ENCODE data around the gene CTXND1.

CTXND1 gene

GRCh38 chr15:80152896-80153876 is 98.8 kb downstream of the CTXND1 start, which contains the start of gene FAH:
Gene FAH, plus strand, starts transcription at chr15:80152999. Its CDS starts 56 bp downstream, at chr15:80153055.
- TF ChIP-seq REST (IDR thresholded peaks at IDR 0.05; ENCODE audit: low read depth) = no peak
- TF ChIP-seq EGR1 (IDR thresholded peaks at IDR 0.05) = no peak
- no peak for TF ChIP-seq EP300 (IDR thresholded peaks at IDR 0.05; ENCODE audit: borderline replicate concordance)
- TF ChIP-seq TCF12 (IDR thresholded peaks at IDR 0.05; ENCODE audit: low read depth) = peak; percentile 18; the same call in 1 of the 2 replicates
- no peak for TF ChIP-seq YY1 (IDR thresholded peaks at IDR 0.05; ENCODE audit: low read depth)
- no peak for TF ChIP-seq FOXM1 (IDR thresholded peaks at IDR 0.05; ENCODE audit: borderline replicate concordance, low read depth)
- TF ChIP-seq CEBPB (IDR thresholded peaks at IDR 0.05) = no peak
- no peak for TF ChIP-seq USF1 (IDR thresholded peaks at IDR 0.05)
- TF ChIP-seq MAX (IDR thresholded peaks at IDR 0.05) = peak; percentile 18; the same call in 1 of the 2 replicates
- TF ChIP-seq ZBTB7A (IDR thresholded peaks at IDR 0.05; ENCODE audit: low read depth) = no peak
- no peak for TF ChIP-seq NFIC (IDR thresholded peaks at IDR 0.05)
- 0 out of 2 replicates have a peak, but pooled peaks have one; percentile 12 for TF ChIP-seq TEAD4 (IDR thresholded peaks at IDR 0.05)
- TF ChIP-seq RAD21 (IDR thresholded peaks at IDR 0.05; ENCODE audit: low read depth) = no peak
- TF ChIP-seq TAF1 (IDR thresholded peaks at IDR 0.05; ENCODE audit: low read depth) = 0 out of 2 replicates have a peak, but pooled peaks have one; percentile 39
- TF ChIP-seq CREB1 (IDR thresholded peaks at IDR 0.05; ENCODE audit: low read depth) = no peak

GRCh38 chr15:80152180-80152895 is 99.7 kb downstream of the CTXND1 start:
- TF ChIP-seq USF1 (IDR thresholded peaks at IDR 0.05) (peak; percentile 66), MAX (IDR thresholded peaks at IDR 0.05) (peak; percentile 64), TEAD4 (IDR thresholded peaks at IDR 0.05) (no peak), TCF12 (IDR thresholded peaks at IDR 0.05; ENCODE audit: low read depth) (no peak)

- TF ChIP-seq TAF1 (IDR thresholded peaks at IDR 0.05; ENCODE audit: low read depth) = no peak
- no peak for TF ChIP-seq MAX (IDR thresholded peaks at IDR 0.05)
- TF ChIP-seq RAD21 (IDR thresholded peaks at IDR 0.05; ENCODE audit: low read depth) = no peak
- TF ChIP-seq ZBTB7A (IDR thresholded peaks at IDR 0.05; ENCODE audit: low read depth) = no peak
- no peak for TF ChIP-seq NFIC (IDR thresholded peaks at IDR 0.05)
- TF ChIP-seq FOXM1 (IDR thresholded peaks at IDR 0.05; ENCODE audit: borderline replicate concordance, low read depth) = no peak
- no peak for TF ChIP-seq EP300 (IDR thresholded peaks at IDR 0.05; ENCODE audit: borderline replicate concordance)
- no peak for TF ChIP-seq REST (IDR thresholded peaks at IDR 0.05; ENCODE audit: low read depth)
- TF ChIP-seq USF1 (IDR thresholded peaks at IDR 0.05) = no peak
- TF ChIP-seq EGR1 (IDR thresholded peaks at IDR 0.05) = no peak
- TF ChIP-seq TEAD4 (IDR thresholded peaks at IDR 0.05) = no peak
- TF ChIP-seq CEBPB (IDR thresholded peaks at IDR 0.05) = no peak
- TF ChIP-seq CREB1 (IDR thresholded peaks at IDR 0.05; ENCODE audit: low read depth) = no peak
- no peak for TF ChIP-seq TCF12 (IDR thresholded peaks at IDR 0.05; ENCODE audit: low read depth)
- TF ChIP-seq YY1 (IDR thresholded peaks at IDR 0.05; ENCODE audit: low read depth) = no peak
Measured at GRCh38 chr15:80151576-80151975, 100.4 kb downstream of the CTXND1 start.

- TF ChIP-seq EGR1 (IDR thresholded peaks at IDR 0.05) = no peak
- TF ChIP-seq NFIC (IDR thresholded peaks at IDR 0.05) = no peak
- no peak for TF ChIP-seq FOXM1 (IDR thresholded peaks at IDR 0.05; ENCODE audit: borderline replicate concordance, low read depth)
- TF ChIP-seq TAF1 (IDR thresholded peaks at IDR 0.05; ENCODE audit: low read depth) = no peak
- TF ChIP-seq MAX (IDR thresholded peaks at IDR 0.05) = no peak
- TF ChIP-seq CREB1 (IDR thresholded peaks at IDR 0.05; ENCODE audit: low read depth) = no peak
- TF ChIP-seq TCF12 (IDR thresholded peaks at IDR 0.05; ENCODE audit: low read depth) = no peak
- no peak for TF ChIP-seq EP300 (IDR thresholded peaks at IDR 0.05; ENCODE audit: borderline replicate concordance)
- TF ChIP-seq CEBPB (IDR thresholded peaks at IDR 0.05) = no peak
- TF ChIP-seq USF1 (IDR thresholded peaks at IDR 0.05) = no peak
- TF ChIP-seq YY1 (IDR thresholded peaks at IDR 0.05; ENCODE audit: low read depth) = no peak
- no peak for TF ChIP-seq TEAD4 (IDR thresholded peaks at IDR 0.05)
- no peak for TF ChIP-seq RAD21 (IDR thresholded peaks at IDR 0.05; ENCODE audit: low read depth)
- TF ChIP-seq ZBTB7A (IDR thresholded peaks at IDR 0.05; ENCODE audit: low read depth) = no peak
- TF ChIP-seq REST (IDR thresholded peaks at IDR 0.05; ENCODE audit: low read depth) = no peak
Measured at GRCh38 chr15:80151148-80151547, 100.9 kb downstream of the CTXND1 start.

All from Ishikawa (cell line).